ENCODE data around the gene HELQ.
"Not testable (repeated sequence)": the region's sequence is repeated elsewhere in the genome, so short reads cannot be mapped to it uniquely, and the experiment has no call there.

The HELQ gene, protein sequence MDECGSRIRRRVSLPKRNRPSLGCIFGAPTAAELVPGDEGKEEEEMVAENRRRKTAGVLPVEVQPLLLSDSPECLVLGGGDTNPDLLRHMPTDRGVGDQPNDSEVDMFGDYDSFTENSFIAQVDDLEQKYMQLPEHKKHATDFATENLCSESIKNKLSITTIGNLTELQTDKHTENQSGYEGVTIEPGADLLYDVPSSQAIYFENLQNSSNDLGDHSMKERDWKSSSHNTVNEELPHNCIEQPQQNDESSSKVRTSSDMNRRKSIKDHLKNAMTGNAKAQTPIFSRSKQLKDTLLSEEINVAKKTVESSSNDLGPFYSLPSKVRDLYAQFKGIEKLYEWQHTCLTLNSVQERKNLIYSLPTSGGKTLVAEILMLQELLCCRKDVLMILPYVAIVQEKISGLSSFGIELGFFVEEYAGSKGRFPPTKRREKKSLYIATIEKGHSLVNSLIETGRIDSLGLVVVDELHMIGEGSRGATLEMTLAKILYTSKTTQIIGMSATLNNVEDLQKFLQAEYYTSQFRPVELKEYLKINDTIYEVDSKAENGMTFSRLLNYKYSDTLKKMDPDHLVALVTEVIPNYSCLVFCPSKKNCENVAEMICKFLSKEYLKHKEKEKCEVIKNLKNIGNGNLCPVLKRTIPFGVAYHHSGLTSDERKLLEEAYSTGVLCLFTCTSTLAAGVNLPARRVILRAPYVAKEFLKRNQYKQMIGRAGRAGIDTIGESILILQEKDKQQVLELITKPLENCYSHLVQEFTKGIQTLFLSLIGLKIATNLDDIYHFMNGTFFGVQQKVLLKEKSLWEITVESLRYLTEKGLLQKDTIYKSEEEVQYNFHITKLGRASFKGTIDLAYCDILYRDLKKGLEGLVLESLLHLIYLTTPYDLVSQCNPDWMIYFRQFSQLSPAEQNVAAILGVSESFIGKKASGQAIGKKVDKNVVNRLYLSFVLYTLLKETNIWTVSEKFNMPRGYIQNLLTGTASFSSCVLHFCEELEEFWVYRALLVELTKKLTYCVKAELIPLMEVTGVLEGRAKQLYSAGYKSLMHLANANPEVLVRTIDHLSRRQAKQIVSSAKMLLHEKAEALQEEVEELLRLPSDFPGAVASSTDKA

GRCh38 chr4:83455281-83456183 is at the start of gene HELQ, which contains the start of gene MRPS18C:
HELQ (minus strand) TSS chr4:83455823; CDS start chr4:83455693, 130 bp downstream.
MRPS18C (plus strand) TSS chr4:83456058; CDS start chr4:83456078, 20 bp downstream.
- DNase-seq (ENCODE audit: low read depth in 1 of 2, low spot score in 1 of 2), result peak; percentile 80 to 84

GRCh38 chr4:83504996-83505395 is 49.4 kb upstream of the HELQ start:
- DNase-seq (ENCODE audit: low read depth in 1 of 2, low spot score in 1 of 2), result no peak

GRCh38 chr4:83504503-83504902 is 48.9 kb upstream of the HELQ start:
- no peak for DNase-seq (ENCODE audit: low read depth in 1 of 2, low spot score in 1 of 2)

DNA sequence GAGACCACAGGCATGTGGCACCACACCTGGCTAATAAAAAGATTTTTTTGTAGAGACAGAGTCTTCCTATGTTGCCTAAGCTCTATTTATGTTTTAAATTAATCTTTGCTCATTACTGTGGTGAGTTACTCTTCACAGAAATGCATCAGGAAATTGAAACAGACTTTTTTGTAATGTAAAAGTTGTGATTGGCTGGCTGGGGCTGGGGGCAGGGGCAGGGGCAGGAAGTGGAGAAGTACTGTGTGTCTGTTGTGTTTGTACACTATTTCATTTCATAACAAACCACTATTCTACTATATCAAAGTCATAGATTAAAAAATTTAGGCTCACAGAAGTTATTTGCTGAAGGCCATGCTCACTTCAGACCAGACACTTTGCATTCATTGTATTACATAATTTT is 48.4 kb upstream of the HELQ start:
- DNase-seq (ENCODE audit: low read depth in 1 of 2, low spot score in 1 of 2), result no peak

DNA sequence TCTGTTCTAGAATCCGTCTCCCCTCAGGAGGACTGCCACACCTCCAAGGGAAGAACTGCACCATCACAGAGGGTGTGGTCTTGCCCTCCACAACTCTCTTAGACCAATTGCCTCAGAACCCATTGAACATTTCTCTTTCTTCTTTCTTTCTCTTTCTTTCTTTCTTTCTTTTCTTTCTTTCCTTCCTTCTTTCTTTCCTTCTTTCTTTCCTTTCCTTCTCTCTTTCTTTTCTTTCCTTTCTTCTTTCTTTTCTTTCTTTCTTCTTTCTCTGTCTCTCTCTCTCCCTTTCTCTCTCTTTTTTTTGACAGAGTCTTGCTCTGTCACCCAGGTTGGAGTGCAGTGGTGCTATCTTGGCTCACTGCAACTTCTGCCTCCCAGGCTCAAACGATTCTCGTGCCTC is 46.0 kb upstream of the HELQ start:
- DNase-seq (ENCODE audit: low read depth in 1 of 2, low spot score in 1 of 2), result not testable (repeated sequence)

DNA sequence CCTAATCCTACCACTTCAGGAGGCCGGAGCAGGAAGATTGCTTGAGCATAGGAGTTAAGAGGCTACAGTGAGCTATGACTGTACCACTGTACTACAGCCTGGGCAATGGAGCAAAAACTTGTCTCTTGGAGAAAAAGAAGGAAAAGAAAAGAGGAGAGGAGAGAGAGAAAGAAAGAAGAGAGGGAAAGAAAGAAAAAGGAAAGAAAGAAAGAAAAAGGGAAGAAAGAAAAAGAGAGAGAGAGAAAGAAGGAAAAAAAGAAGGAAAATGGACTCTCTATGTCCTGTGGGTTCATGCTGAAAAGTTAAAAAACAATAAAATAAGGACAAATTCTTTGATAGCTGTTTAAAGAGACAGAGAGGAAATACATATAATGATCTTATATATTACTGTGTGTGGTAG is 42.6 kb upstream of the HELQ start:
- DNase-seq (ENCODE audit: low read depth in 1 of 2, low spot score in 1 of 2), result no peak

DNA sequence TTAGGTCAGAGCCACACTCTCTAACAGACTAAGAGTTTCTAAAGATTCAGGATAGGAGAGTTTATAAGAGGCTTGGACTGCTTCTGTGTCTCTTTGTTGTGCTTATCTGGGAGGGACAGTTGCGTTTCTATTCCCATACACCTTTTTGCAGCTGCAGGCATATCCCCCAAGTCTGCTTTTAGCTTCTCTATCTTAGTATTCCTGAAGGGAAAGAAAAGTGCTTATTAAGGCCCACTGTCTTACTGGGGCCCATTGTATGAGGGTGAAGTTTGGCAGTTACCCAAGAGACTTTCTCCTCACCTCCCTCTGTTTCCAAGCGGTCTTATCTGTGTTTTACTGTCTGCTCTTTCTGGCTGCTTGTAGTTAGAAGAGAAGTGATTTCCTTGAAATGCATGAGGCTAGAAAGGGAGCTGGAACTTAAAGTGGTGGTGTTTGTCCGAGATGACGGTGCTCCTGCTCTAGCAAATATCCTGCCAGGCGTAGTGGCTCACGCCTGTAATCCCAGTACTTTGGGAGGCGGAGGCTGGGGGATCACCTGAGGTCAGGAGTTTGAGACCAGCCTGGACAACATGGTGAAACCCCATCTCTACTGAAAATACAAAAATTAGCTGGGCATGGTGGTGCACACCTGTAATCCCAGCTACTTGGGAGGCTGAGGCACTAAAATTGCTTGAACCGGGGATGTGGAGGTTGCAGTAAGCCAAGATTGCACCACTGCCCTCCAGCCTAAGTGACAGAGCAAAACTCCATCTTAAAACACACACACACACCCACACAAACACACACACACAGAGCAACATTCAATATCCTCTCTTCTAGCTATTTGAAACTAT is 40.7 kb upstream of the HELQ start:
- not testable (repeated sequence) for DNase-seq (ENCODE audit: low read depth in 1 of 2, low spot score in 1 of 2)

GRCh38 chr4:83490876-83491450 is 35.3 kb upstream of the HELQ start:
- no peak for DNase-seq (ENCODE audit: low read depth in 1 of 2, low spot score in 1 of 2)

DNA sequence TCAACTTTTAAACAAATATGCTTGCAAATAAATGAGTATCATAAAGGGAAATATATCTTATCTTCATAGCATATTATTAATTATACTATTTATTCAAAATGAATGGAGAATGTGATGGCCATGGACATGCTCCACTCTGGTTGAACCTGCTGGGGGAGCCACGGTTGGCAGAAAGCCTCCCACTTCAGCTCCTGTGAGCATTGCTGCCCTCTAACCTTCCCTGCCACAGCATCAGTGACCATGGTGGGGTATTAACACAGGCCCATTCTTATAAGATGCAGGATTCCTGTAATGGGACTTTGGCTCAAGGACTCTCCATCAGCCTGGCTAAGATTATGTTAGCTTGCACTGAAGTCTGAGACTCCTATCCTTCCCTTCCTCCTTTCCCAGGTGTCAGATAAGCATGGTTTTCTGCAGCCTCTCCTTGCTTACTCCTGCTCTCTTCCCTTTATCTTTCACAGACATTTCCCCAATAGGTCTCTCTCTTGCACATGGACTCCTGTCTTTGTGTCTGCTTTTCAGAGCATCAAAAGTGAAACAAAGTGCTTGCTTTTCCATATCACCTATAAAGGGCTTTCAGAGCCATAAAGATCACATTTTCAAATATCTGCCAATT is 34.2 kb upstream of the HELQ start:
- DNase-seq (ENCODE audit: low read depth in 1 of 2, low spot score in 1 of 2), result no peak

GRCh38 chr4:83486457-83487129 is 31.0 kb upstream of the HELQ start:
- no peak for DNase-seq (ENCODE audit: low read depth in 1 of 2, low spot score in 1 of 2)

GRCh38 chr4:83484500-83485461 is 29.2 kb upstream of the HELQ start, which contains the start of gene ABRAXAS1:
ABRAXAS1 (minus strand) TSS chr4:83485100; CDS start chr4:83485072, 28 bp downstream.
- peak; percentile 91 to 95 for DNase-seq (ENCODE audit: low read depth in 1 of 2, low spot score in 1 of 2)

DNA sequence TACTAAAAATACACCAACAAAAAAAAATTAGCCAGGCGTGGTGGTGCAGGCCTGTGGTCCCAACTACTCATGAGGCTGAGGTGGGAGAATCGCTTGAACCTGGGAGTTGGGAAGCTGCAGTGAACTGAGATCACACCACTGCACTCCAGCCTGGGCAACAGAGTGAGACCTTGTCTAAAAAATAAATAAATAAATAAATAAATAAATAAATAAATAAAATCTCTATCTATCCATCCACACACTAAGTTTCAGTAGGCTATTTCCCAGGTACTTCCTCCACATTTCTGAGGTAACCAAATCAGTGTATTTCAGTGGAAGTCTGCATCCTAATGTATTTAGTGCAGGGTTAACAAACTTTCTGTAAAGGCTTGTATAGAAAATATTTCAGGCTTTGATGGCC is 18.3 kb upstream of the HELQ start:
- DNase-seq (ENCODE audit: low read depth in 1 of 2, low spot score in 1 of 2), result no peak

- no peak for DNase-seq (ENCODE audit: low read depth in 1 of 2, low spot score in 1 of 2)
Measured at GRCh38 chr4:83473423-83473822, 17.8 kb upstream of the HELQ start.

DNA sequence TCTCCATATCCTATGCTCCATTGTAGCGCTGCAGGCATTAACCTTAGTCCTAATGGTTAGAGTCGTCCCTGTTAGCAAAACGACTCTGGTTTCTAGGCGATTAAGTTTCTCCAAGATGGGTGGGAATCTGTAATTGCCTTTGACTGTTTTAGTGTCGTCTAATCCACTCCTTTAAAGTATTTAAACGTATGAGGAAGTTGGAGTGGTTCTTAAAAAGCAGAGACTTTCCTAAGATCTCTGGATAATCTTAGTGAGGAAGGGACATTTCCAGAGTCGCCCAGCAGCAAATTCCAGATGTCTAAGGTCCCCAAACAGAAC is 520 bp upstream of the HELQ start:
- DNase-seq (ENCODE audit: low read depth in 1 of 2, low spot score in 1 of 2), result no peak

GRCh38 chr4:83454686-83455085 is 937 bp downstream of the HELQ start:
- DNase-seq (ENCODE audit: low read depth in 1 of 2, low spot score in 1 of 2), result no peak

DNA sequence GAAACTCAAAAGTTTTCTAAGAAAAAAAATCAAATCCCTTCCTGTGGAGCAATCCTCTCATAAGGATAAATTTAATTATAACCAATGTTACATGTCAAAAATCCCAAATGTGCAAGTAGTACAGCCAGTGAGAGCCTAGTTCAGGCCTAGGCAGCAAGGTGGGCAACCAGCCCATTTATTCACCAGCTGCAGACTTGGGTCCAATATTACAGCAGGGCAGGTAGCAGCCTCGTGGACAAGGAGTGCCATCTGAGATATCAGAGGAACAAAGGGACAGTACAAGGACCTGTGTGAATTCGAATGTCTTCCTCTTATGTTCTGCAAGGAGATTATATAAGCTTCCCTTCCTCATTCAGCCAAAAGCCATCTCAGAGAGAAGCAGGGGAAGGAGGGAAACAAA is 6.6 kb downstream of the HELQ start:
- no peak for DNase-seq (ENCODE audit: low read depth in 1 of 2, low spot score in 1 of 2)

DNA sequence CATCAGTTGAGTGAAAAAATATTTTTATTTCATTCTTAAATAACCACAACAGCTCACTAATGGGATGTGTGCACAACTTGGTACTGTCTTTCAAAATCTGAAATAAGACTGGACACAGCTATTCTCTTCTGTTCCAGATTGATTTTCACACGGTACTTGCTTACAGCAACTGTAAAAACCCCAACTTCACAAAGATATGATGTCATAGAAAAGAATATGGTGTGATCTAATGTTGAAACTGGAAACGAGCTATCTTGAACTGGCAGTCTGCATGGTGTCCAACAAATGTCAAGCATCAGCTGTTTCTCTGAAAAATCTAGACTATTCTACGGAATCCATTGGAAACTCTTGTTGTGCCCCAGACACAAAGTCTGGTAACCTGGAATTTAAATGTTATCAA is 14.7 kb downstream of the HELQ start:
- DNase-seq (ENCODE audit: low read depth in 1 of 2, low spot score in 1 of 2), result no peak

All from stimulated activated CD4-positive, alpha-beta T cell treated with anti-CD3 and anti-CD28 coated beads, Interleukin-15, amount 100 ng/mL, for 1 hour (primary cell).